ENCODE measurements around the gene INPP5D.
"Not testable (repeated sequence)": the region's sequence is repeated elsewhere in the genome, so short reads cannot be mapped to it uniquely, and the experiment has no call there.

INPP5D gene

GRCh38 chr2:233059797-233060500 is at the start of gene INPP5D:
Gene INPP5D (plus strand): TSS chr2:233060342. CDS start chr2:233060479, 137 bp downstream.
- no peak for DNase-seq (ENCODE audit: low read depth)

DNA sequence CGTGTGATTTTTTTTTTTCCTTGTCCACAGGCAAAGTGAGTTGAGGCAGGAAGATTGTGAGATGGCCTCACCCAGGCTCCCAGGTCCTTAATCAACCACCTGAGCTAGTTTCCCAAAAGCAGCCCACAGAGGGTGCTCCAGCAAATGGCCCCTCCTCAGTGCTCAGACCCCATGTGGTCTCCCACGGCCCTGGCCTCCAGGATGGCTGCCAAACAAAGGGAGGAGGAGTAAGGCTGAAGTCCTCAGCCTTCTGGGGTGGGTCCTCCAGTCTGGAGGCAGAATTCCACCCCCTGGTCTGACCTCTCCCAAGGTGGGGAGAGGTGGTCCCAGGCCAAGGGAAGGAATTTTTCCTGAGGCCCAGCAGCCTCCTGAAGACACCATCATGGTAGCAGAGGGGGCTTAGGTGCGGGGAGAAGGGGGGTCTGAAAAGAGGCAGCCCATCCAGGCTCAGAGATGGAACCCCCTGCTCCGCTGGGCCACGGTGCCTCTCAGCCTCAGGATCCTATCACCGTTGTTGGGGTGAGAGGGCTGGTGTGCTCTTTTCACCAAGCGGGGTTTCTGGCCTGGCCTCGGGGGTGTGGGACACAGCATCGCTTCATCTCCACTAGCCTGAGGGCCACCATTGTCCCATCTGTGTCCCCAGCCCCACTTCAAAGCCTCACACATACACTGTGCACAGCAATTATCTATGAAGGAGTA is 49.4 kb upstream of the INPP5D start:
- DNase-seq (ENCODE audit: low read depth) = no peak

DNA sequence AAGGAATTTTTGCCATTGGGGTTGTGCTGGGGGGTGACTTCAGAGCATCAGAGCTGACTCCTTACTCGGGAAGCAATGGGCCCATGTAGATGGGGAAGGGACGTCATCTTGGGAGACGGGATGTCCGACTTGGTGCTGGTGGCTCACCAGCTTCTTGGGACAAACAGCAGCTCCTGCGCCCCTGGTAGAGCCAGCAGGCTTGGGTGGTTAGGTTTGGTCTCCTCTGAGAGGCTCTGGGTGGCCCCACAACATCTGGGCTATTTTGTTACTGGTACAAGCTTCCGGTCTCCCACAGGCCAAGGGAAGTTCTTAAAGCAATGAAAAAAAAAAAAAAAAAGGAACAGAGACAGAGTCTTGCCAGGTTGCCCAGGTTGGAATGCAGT is 48.9 kb upstream of the INPP5D start:
- DNase-seq (ENCODE audit: low read depth) = no peak

DNA sequence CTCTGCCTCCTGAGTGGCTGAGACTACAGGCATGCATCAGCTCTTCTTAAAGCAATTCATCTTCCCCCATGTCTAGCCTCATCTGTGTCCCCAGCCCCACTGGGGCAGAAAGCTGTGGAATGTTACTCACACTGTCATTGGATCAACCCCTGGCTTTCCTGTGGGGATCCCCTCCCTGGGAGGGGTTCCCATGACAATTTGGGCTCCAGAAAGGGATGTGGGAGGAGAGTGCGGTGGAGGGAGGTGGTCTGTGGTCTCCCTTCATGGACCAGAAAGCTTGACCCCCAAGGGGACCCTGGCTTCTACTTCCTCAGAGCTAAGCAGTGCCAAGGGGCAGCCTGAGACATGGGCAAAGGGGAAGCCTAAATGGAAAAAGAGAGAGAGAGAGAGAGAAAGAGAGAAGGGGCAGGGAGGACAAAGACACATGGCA is 48.4 kb upstream of the INPP5D start:
- DNase-seq (ENCODE audit: low read depth) = no peak

DNA sequence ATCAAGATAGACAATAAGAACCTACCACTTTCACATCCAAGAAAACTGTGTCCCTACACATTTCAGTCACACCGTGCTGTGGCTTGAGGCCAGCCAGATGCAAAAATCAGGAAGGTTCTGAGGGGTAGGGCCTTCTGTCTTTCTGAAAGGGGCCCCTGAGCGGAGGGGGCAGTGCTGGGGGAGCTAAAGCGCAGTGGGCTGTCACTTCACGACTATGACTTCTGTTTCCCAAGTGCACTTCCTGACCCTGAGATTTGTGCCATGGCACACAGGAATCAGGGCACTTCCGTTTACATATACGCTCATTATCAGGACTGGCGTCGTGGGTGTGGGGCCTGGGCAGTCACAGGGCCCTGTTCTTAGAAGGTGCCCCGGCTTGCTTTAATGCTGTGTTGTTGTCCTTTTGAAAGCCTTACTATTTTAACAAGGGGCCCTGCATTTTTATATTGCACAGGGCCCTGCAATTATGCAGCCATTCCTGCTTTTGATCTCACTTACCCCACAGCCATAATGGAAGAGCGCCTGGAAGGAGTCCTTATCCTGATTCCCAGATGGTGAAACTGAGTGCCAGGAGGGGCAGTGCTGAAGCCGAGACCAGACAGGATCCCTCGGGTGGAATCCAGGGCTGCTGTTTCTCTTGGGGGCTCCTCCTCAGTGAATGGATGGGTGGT is 47.7 kb upstream of the INPP5D start:
- DNase-seq (ENCODE audit: low read depth) = no peak

- DNase-seq (ENCODE audit: low read depth) = no peak
These were observed 47.1 kb upstream of the INPP5D start, which contains the start of gene NGEF for GRCh38 chr2:233013027-233013461. Gene NGEF (minus strand): TSS chr2:233013256. CDS start chr2:232974890, 38,366 bp downstream.

GRCh38 chr2:233013650-233014049 is 46.5 kb upstream of the INPP5D start:
- DNase-seq (ENCODE audit: low read depth) = no peak

GRCh38 chr2:233015019-233015645 is 45.0 kb upstream of the INPP5D start:
- no peak for DNase-seq (ENCODE audit: low read depth)

GRCh38 chr2:233017947-233018346 is 42.2 kb upstream of the INPP5D start:
- DNase-seq (ENCODE audit: low read depth) = no peak

- DNase-seq (ENCODE audit: low read depth) = not testable (repeated sequence)
These were observed 40.5 kb upstream of the INPP5D start for GRCh38 chr2:233019610-233020009.

DNA sequence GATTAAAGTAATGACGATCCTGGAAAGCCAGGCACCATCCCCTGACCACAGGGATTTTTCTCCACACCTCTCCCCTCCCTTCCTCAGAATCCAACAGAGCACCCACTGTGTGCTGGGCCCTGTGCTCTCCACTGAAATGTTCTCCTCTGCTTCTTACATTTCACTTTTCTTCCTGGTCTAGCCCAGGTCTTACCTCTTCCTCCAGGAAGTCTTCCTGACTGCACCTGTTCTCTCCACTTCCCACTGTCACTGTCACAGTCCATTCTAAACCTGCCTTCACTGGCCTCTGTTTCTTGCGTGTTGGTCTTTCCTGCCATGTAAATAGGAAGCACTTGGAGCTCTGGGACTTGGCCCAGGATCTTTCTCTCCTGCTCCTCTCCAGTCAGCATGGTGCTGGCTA is 39.7 kb upstream of the INPP5D start:
- no peak for DNase-seq (ENCODE audit: low read depth)

DNA sequence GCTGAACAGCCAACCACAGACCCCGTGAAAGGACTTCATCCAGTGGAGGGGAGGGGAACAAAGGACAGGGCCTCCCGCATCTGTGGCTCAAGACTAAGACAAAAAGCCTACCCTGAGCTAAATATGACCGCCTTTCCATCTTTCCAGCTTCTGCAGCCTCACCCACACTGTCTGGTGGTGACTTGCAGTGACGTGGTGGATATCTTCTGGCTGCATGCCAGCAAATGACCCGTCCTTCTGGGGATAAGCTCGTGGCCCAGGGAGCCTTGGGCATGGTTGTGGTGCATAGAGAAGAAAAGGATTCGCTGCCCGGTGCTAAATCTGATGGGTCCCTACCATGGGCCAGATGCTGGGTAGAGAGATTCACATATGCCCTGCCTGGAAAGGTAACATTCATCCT is 38.4 kb upstream of the INPP5D start:
- no peak for DNase-seq (ENCODE audit: low read depth)

GRCh38 chr2:233022561-233022960 is 37.6 kb upstream of the INPP5D start:
- DNase-seq (ENCODE audit: low read depth) = no peak

DNA sequence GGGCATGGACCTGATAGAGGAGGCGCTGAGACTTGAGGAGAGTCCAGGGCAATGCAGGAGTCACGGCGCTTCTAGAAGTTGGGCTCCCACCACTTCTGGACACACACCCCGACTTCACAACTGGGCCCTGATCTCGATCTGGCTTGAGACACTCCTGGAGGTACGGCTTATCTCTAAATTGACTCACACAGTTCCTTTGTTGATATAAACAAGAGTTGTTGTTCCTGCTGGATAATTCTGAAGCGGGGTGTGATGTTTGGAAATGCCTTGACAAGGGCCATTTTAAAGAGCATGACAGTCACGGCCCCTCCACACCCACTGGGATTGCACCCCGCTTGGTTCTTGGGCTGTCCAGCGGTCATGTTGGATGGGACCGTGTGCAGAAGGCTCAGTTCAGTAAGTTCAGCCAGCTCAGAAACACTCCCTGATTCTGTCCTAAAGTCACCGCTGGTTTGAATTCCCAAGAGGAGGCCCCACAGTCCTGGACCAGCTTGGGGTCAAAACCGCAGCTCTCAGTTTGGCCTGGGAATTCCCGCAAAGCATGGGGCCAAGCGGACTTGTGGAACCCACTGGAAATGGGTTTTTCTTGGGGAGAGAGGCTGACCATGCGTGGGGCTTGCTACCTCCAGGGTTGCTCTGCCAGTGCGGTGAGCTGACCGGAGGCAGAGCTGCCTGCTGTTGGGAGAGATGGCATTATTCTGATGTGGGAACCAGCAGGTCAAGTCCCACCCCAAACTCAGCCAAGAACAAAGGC is 37.0 kb upstream of the INPP5D start:
- no peak for DNase-seq (ENCODE audit: low read depth)

DNA sequence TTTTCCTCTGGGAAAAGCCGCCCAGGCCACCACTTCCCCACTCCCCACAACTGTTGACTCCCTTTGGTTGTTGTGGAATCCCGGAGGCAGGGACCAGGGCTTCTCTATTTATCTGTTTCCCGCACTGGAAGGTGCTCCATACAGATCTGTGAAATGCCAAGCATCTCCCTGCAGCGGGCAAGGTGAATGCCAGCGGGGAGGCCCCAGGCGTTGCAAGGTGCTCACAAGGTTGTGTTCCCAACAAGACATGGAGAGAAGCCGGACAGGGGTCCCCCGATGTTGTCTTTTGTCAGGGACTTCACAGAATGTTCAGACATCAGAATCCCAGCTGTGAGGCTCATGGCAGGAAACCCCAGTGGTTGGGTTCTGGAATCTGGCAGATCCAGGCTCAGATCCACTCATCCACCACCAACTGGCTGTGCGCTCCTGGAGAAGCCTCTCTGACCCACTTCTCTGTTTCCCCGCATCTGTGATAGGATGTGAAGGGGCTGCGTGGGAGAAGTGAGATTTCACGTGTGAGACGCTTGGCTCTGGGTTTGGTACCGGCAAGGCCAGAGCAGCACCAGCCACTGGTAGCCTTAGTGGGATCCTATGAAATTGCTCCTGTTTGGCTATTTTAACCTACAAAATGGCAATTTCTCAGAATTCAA is 36.3 kb upstream of the INPP5D start:
- no peak for DNase-seq (ENCODE audit: low read depth)

- DNase-seq (ENCODE audit: low read depth) = peak; percentile 3
These were observed 34.4 kb upstream of the INPP5D start for GRCh38 chr2:233025706-233026105.

GRCh38 chr2:233026198-233026813 is 33.8 kb upstream of the INPP5D start:
- peak; percentile 61 for DNase-seq (ENCODE audit: low read depth)

GRCh38 chr2:233029321-233029720 is 30.8 kb upstream of the INPP5D start:
- no peak for DNase-seq (ENCODE audit: low read depth)

- DNase-seq (ENCODE audit: low read depth) = no peak
These were observed 28.3 kb upstream of the INPP5D start for GRCh38 chr2:233031556-233032500.
